H9 (cell line): ENCODE results near the gene SEMA3A. TPM values are rescaled to one million over a fixed set of nuclear protein-coding genes. Genes with fewer than 3 reads are reported as not detected.
A peak's percentile ranks its signal among the peaks of the same experiment; 100 is the strongest.

Source experiments
- DNase-seq: peaks from one replicate; pipeline ENCODE4 v3.0.0-alpha.2; 2017
- H2AFZ ChIP-seq: one replicate; pipeline ENCODE4 v1.6.1; 2013; ENCODE audit warnings: mild to moderate bottlenecking, low read length, control low read depth, moderate library complexity
- H2AK5ac ChIP-seq: 2 replicates; pipeline ENCODE4 v1.6.1; 2013; ENCODE audit warnings: low read length, control low read depth, mixed read lengths; ENCODE audit not compliant: insufficient read length
- H2BK120ac ChIP-seq: one replicate; pipeline ENCODE4 v1.6.1; 2013; ENCODE audit warnings: low read depth, mild to moderate bottlenecking, low read length, control low read depth, inconsistent platforms; ENCODE audit not compliant: poor library complexity, severe bottlenecking
- H2BK12ac ChIP-seq: 2 replicates; pipeline ENCODE4 v1.6.1; 2013; ENCODE audit warnings: low read length, control low read depth, mixed read lengths, low read depth; ENCODE audit not compliant: insufficient read length
- H2BK15ac ChIP-seq: 2 replicates; pipeline ENCODE4 v1.6.1; 2013; ENCODE audit warnings: low read depth, low read length, control low read depth
- H2BK20ac ChIP-seq: one replicate; pipeline ENCODE4 v1.6.1; 2013; ENCODE audit warnings: low read depth, mild to moderate bottlenecking, low read length, control low read depth, inconsistent platforms; ENCODE audit not compliant: poor library complexity, severe bottlenecking
- H2BK5ac ChIP-seq: 2 replicates; pipeline ENCODE4 v1.6.1; 2013; ENCODE audit warnings: low read length, control low read depth, mixed read lengths; ENCODE audit not compliant: insufficient read length
- H3K14ac ChIP-seq: 2 replicates; pipeline ENCODE4 v1.6.1; 2013; ENCODE audit warnings: low read length, control low read depth; ENCODE audit not compliant: insufficient read depth
- H3K18ac ChIP-seq: 2 replicates; pipeline ENCODE4 v1.6.1; 2013; ENCODE audit warnings: low read depth, mild to moderate bottlenecking, mixed read lengths, low read length, control low read depth; ENCODE audit not compliant: insufficient read length
- H3K23ac ChIP-seq: 2 replicates; pipeline ENCODE4 v1.6.1; 2013; ENCODE audit warnings: low read length, control low read depth, mixed read lengths, low read depth; ENCODE audit not compliant: insufficient read length
- H3K23me2 ChIP-seq: 2 replicates; pipeline ENCODE4 v1.6.1; 2013; ENCODE audit warnings: low read depth, mild to moderate bottlenecking, mixed read lengths, low read length, control low read depth; ENCODE audit not compliant: insufficient read length, poor library complexity, severe bottlenecking
- H3K27ac ChIP-seq: 2 replicates; pipeline ENCODE4 v1.5.1; 2013; ENCODE audit warnings: low read length, control low read depth, mixed read lengths, low read depth; ENCODE audit not compliant: insufficient read length
- H3K27me3 ChIP-seq: 2 replicates; pipeline ENCODE4 v1.6.1; 2013; ENCODE audit warnings: low read length, control low read depth, inconsistent platforms; ENCODE audit not compliant: insufficient read depth
- H3K4ac ChIP-seq: 2 replicates; pipeline ENCODE4 v1.6.1; 2013; ENCODE audit warnings: low read depth, mild to moderate bottlenecking, control low read depth, inconsistent platforms, low read length, moderate library complexity
- H3K4me1 ChIP-seq: 2 replicates; pipeline ENCODE4 v1.6.1; 2013; ENCODE audit warnings: low read length, control low read depth, inconsistent platforms; ENCODE audit not compliant: insufficient read depth
- H3K4me2 ChIP-seq: 2 replicates; pipeline ENCODE4 v1.6.1; 2013; ENCODE audit warnings: low read length, control low read depth, mixed read lengths; ENCODE audit not compliant: insufficient read length, insufficient read depth
- H3K56ac ChIP-seq: 2 replicates; pipeline ENCODE4 v1.6.1; 2013; ENCODE audit warnings: low read depth, mild to moderate bottlenecking, mixed read lengths, low read length, control low read depth; ENCODE audit not compliant: insufficient read length
- H3K79me1 ChIP-seq: 2 replicates; pipeline ENCODE4 v1.6.1; 2013; ENCODE audit warnings: low read depth, mild to moderate bottlenecking, moderate library complexity, low read length, control low read depth, inconsistent platforms; ENCODE audit not compliant: insufficient read depth, poor library complexity, severe bottlenecking
- H3K79me2 ChIP-seq: 2 replicates; pipeline ENCODE4 v1.6.1; 2013; ENCODE audit warnings: low read length, control low read depth, inconsistent platforms; ENCODE audit not compliant: insufficient read depth
- H3K9ac ChIP-seq: 2 replicates; pipeline ENCODE4 v1.6.1; 2013; ENCODE audit warnings: low read length, control low read depth, mixed read lengths; ENCODE audit not compliant: insufficient read length; ENCODE audit errors: extremely low read depth
- H3K9me3 ChIP-seq: one replicate; pipeline ENCODE4 v1.6.1; 2013; ENCODE audit warnings: low read depth, low read length, inconsistent platforms; ENCODE audit not compliant: control insufficient read depth
- H3T11ph ChIP-seq: one replicate; pipeline ENCODE4 v1.6.1; 2013; ENCODE audit warnings: mild to moderate bottlenecking, low read length, control low read depth, inconsistent platforms
- H4K20me1 ChIP-seq: one replicate; pipeline ENCODE4 v1.6.1; 2013; ENCODE audit not compliant: control insufficient read depth, insufficient read length, insufficient read depth
- H4K5ac ChIP-seq: 2 replicates; pipeline ENCODE4 v1.6.1; 2013; ENCODE audit warnings: low read depth, mild to moderate bottlenecking, mixed read lengths, low read length, control low read depth; ENCODE audit not compliant: insufficient read length
- H4K8ac ChIP-seq: replicated peaks from 2 replicates; pipeline ENCODE4 v1.6.1; 2013; ENCODE audit warnings: low read length, control low read depth, mixed read lengths, low read depth; ENCODE audit not compliant: insufficient read length
- H4K91ac ChIP-seq: 2 replicates; pipeline ENCODE4 v1.6.1; 2013; ENCODE audit warnings: low read depth, mild to moderate bottlenecking, moderate library complexity, mixed read lengths, low read length, control low read depth; ENCODE audit not compliant: insufficient read length
- H3K27ac Mint-ChIP-seq, 3 experiments: 2 replicates in 2 of 3; 3 replicates in 1 of 3; pipeline ENCODE4 v1.8.0; 2020 to 2021; ENCODE audit warnings: mixed read lengths in 3 of 3, mild to moderate bottlenecking in 1 of 3, moderate library complexity in 1 of 3
- H3K27me3 Mint-ChIP-seq: 2 replicates; pipeline ENCODE4 v1.8.0; 2021; ENCODE audit warnings: low read depth, mild to moderate bottlenecking, moderate library complexity, mixed read lengths
- H3K36me3 Mint-ChIP-seq, 3 experiments: 2 replicates in 2 of 3; 3 replicates in 1 of 3; pipeline ENCODE4 v1.8.0; 2020 to 2021; ENCODE audit warnings: low read depth in 3 of 3, mixed read lengths in 3 of 3; ENCODE audit not compliant: insufficient read depth in 1 of 3
- H3K4me1 Mint-ChIP-seq, 2 experiments: 2 replicates each; pipeline ENCODE4 v1.8.0; 2020; ENCODE audit warnings: mixed read lengths in 2 of 2
- H3K4me3 Mint-ChIP-seq, 2 experiments: 2 replicates in 1 of 2; 3 replicates in 1 of 2; pipeline ENCODE4 v1.8.0; 2020 to 2021; ENCODE audit warnings: mild to moderate bottlenecking in 2 of 2, mixed read lengths in 2 of 2, moderate library complexity in 1 of 2
- H3K9me3 Mint-ChIP-seq, 2 experiments: 2 replicates in 1 of 2; 3 replicates in 1 of 2; pipeline ENCODE4 v1.8.0; 2020; ENCODE audit warnings: mild to moderate bottlenecking in 2 of 2, mixed read lengths in 2 of 2, moderate library complexity in 1 of 2
- WGBS: extraction: QIAGEN DNeasy Blood & Tissue Kit; methylation state at CpG from one replicate; pipeline ENCODE4 v1.1.7; 2013; ENCODE audit warnings: missing lambda C conversion rate, low lambda C conversion rate, mixed read lengths; ENCODE audit not compliant: insufficient read length; ENCODE audit errors: extremely low coverage; 5-methylcytosine and 5-hydroxymethylcytosine counted together
- total RNA-seq: library from RNA; stranded (reverse); gene quantifications from 2 replicates; pipeline ENCODE4 v1.2.1, GENCODE V29; 2021
- TF ChIP-seq, protein P1 (sequence below): fragments of 200-600 bp; sonication (generic); conservative IDR thresholded peaks from 3 replicates; pipeline ENCODE4 v1.8.0; 2021; ENCODE audit warnings: antibody characterized with exemption, mild to moderate bottlenecking

SEMA3A gene
- total RNA-seq, 1 experiment from 2014 or later: 60.0 TPM

DNA sequence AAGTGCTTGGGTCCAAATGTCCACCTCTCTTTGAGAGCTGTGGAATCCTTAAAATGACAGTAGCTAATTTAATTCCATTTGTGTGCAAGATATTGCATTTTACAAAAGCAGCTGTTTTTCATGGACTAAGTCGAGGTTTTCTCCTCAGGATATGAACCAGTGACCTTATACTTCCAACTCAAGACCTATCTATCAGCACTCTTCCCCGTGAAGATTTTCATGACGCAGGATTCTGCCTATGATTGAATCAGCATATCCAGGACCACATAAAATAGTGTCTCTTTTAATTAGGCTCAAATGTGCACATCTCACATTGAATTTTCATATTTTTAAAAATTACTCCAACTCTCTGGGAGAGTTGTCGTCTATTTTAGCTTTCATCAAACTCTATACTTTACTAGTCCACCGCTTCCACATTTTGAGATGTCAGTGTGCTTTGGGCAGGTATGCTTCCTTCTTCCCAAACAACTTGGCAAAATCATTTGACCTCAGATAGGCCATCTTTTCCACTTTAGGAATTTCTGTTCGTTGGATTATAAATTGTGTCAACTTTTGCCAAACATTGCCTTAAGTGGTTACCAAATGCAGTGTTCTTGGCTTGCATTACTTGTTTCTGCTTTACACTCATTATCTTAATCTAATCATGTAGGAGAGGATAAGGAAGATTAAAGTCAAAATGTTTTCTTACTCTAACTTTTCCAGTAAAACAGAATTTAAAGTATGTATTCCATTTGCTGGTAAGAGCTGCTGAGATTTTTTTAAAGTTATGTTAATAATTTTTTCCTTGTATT lies 39.4 kb downstream of the SEMA3A start:
- peaks cover 3% of the 10 kb centered on the region; the same call in 1 of the 2 replicates for H3K4me1 ChIP-seq
- Mint-ChIP-seq H3K4me1 (peaks cover 17 to 19% of the 10 kb centered on the region in 2 experiments), H3K27me3 (no peaks in the 10 kb centered on the region), H3K36me3 (peaks cover 0 to 3% (median 0%) of the 10 kb centered on the region in 3 experiments; a peak in 2 of 7 replicates), H3K4me3 (no peak overlapping the region), H3K9me3 (no peaks in the 10 kb centered on the region; a peak in 1 of 5 replicates), H3K27ac (peak overlapping the region in 2 of 3 experiments; percentile 46 to 87; a peak in 4 of 7 replicates)
- no CpG with 5 or more reads among the region's 6 CpGs for WGBS
- H3T11ph ChIP-seq: peak overlapping the region; percentile 60
- no peak for DNase-seq
- no peak overlapping the region for H3K9ac ChIP-seq
- no peaks in the 10 kb centered on the region for H3K79me1 ChIP-seq
- H3K79me2 ChIP-seq: peaks cover 5% of the 10 kb centered on the region; the same call in 1 of the 2 replicates
- no peaks in the 10 kb centered on the region for H4K20me1 ChIP-seq
- no peaks in the 10 kb centered on the region for H3K23me2 ChIP-seq
- no peak overlapping the region for H4K5ac ChIP-seq
- H3K4ac ChIP-seq: no peak overlapping the region
- TF ChIP-seq, protein P1, sequence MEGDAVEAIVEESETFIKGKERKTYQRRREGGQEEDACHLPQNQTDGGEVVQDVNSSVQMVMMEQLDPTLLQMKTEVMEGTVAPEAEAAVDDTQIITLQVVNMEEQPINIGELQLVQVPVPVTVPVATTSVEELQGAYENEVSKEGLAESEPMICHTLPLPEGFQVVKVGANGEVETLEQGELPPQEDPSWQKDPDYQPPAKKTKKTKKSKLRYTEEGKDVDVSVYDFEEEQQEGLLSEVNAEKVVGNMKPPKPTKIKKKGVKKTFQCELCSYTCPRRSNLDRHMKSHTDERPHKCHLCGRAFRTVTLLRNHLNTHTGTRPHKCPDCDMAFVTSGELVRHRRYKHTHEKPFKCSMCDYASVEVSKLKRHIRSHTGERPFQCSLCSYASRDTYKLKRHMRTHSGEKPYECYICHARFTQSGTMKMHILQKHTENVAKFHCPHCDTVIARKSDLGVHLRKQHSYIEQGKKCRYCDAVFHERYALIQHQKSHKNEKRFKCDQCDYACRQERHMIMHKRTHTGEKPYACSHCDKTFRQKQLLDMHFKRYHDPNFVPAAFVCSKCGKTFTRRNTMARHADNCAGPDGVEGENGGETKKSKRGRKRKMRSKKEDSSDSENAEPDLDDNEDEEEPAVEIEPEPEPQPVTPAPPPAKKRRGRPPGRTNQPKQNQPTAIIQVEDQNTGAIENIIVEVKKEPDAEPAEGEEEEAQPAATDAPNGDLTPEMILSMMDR: no peak
- H3K18ac ChIP-seq: no peak overlapping the region
- no peak overlapping the region for H2BK5ac ChIP-seq
- H2AK5ac ChIP-seq: no peak overlapping the region
- no peak overlapping the region for H3K23ac ChIP-seq
- no peak overlapping the region for H2AFZ ChIP-seq
- H3K14ac ChIP-seq: no peak overlapping the region
- H3K56ac ChIP-seq: no peak overlapping the region
- H3K4me2 ChIP-seq: no peak overlapping the region
- no peak overlapping the region for H2BK120ac ChIP-seq
- H3K27ac ChIP-seq: no peak overlapping the region
- no peak overlapping the region for H2BK15ac ChIP-seq
- no peak overlapping the region for H4K91ac ChIP-seq
- H2BK20ac ChIP-seq: no peak overlapping the region
- H3K27me3 ChIP-seq: no peaks in the 10 kb centered on the region
- no peak overlapping the region for H4K8ac ChIP-seq
- no peaks in the 10 kb centered on the region for H3K9me3 ChIP-seq
- no peak overlapping the region for H2BK12ac ChIP-seq
